HG02678 (cell line): ENCODE measurements around the gene KIF6.
A peak's percentile ranks its signal among the peaks of the same experiment; 100 is the strongest.

ENCODE experiments used
- ATAC-seq: cut with Tn5 transposase; IDR thresholded peaks from one replicate; pipeline ENCODE4 v1.9.1; 2021; ENCODE audit warnings: mild to moderate bottlenecking, moderate library complexity; ENCODE audit not compliant: unreplicated experiment

Gene KIF6

GRCh38 chr6:39666706-39667489 is 58.3 kb downstream of the KIF6 start:
- no peak for ATAC-seq

GRCh38 chr6:39665861-39666260 is 59.3 kb downstream of the KIF6 start:
- no peak for ATAC-seq

DNA sequence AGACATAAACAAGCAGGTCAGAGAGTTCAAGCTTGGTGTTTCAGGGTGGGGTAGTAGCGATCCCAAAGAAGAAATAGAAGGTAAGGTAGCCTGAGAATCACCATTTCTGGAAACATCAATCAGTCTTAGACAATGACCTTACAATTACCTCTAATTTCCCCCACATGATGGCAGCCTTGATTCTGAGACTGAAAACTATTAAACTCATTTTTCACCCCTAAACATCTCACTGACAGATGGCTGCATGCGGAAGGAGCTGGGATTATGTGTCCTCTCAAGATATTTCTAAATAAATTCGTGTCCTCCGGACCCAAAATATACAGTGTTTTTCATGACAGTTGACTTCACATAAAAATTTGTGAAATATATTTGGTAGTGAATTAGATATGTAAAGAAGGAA is 61.0 kb downstream of the KIF6 start:
- no peak for ATAC-seq

GRCh38 chr6:39657355-39658135 is 67.7 kb downstream of the KIF6 start:
- no peak for ATAC-seq

DNA sequence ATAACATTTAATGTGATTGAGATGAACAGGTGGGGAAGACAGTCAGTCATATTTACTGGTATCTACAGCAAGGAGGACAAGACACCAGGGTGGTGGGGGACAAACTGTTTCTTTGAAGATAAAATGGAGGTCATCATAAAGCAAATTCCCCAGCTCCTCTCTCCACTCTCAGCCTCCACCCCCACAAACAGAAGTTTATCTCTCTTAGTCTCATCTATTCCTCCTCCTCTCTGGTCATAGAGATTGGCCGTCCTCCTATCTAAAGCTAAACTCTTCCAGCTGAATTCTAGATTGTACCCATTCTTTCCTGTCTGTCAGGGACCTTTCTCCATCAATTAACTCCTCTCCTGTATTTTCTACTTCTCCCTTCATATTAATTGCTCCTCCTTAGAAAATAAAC is 71.1 kb downstream of the KIF6 start:
- ATAC-seq = no peak

DNA sequence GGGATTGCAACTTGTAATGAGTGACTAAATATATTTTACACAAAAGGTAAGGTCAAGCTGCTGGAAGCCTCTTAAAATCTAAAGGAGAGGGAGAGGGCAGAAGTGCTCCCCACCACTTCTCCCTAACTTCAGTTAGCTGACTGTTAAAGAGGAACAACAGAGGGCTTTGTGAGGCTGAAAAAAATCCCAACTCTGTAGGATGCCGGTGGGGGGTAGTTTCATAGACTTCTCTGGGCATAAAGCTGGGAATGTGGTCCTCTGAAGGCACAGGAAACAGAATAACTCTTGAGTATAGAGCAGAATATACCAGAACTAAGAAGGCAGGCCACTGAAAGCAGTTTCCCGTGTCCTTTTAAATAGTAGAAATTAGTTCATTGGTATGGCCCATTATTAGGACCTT is 71.6 kb downstream of the KIF6 start:
- ATAC-seq = no peak

- ATAC-seq = no peak
Observed at GRCh38 chr6:39649996-39650395, 75.2 kb downstream of the KIF6 start.

- ATAC-seq = no peak
Observed at GRCh38 chr6:39646751-39647420, 78.3 kb downstream of the KIF6 start.

DNA sequence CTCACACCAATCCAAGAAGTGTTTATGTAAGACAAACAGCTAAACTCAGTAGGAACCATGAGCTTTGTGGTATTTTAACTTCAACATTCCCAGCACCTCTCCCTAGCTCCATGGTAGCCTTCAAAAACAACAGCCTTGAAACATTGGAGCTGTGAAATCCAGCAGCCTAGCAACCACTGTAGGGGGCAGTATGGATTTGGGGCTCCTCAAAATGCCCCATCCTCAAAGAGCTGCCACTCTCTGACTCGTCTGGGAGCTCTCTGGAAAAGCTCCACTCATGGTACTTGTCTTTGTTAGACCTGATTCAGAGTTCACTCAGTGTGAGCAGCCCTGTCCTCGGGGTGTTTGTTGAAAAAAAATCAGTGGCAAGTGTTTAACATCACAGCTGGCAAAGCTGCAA is 82.9 kb downstream of the KIF6 start:
- no peak for ATAC-seq

GRCh38 chr6:39638126-39638822 is 86.9 kb downstream of the KIF6 start:
- ATAC-seq = no peak

DNA sequence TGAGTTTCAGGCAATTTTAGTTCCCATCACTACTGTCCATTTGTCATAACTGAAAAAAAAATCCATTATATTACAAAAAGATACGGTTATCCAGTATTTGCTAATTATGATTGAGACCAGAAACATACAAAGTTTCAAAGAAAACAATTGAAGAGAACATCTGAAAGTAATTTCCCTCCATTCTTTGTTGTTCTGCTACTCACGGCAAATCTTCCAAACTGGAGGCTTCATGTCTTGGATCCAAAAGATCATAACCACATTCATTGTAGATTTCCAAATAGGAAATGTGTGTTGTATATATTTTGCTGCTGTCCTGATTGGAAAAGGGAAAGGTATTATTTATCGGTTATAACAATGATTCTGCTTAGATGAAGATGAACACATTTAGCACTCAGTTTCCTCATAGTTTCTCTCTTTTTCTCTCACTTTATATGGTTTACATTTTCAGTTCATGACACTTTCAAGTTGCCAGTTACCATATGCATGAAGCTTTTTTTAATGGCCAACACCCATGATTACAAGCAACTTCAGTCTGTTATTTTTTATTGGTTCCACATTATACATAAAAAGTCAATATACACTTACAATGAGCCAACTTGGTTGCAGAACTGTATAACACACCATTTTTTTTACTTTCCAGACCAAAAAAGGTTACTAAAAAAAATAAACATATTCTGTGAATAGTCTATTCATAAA is 90.4 kb downstream of the KIF6 start:
- no peak for ATAC-seq

DNA sequence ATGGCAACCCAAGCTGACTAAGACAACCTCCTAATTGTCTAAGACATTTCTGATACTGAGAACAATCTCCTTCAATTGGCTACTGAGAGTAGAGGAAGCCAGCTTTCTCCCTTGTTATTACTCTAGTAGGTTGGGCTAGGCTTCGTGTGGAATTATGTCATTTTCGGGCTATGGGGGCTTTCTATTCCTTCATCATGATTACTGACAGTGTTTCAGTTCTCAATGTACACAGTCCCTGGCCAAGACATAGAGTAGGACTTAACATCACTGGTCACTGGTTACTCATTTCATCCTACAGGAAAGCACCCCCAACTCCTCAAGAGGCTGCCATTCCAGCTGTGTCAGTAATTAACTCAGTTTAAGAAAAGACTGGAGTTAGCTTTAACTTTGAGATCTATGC is 100.0 kb downstream of the KIF6 start:
- ATAC-seq = no peak

GRCh38 chr6:39623750-39624149 is 101.5 kb downstream of the KIF6 start:
- ATAC-seq = no peak

- no peak for ATAC-seq
Observed at GRCh38 chr6:39617520-39617919, 107.7 kb downstream of the KIF6 start.

DNA sequence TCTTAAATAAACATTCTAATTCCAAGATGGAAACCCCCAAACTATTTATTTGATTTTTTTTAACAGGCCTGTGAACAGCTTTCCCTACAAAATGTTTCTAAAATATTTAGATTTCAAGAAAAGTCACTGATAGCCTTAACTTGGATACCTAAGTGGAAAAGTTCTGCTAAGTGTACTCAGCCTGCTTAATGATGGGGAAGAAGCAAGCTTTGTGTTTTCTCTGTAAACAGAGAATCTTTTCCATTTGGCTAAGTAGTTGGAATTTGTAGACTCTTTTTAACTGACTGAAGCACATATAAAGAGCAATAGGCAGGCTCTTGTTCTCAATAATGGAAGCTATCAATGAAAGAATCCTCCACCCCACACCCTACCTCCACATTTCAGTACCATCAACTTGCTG is 108.2 kb downstream of the KIF6 start:
- no peak for ATAC-seq

GRCh38 chr6:39615622-39616021 is 109.6 kb downstream of the KIF6 start:
- ATAC-seq = no peak

DNA sequence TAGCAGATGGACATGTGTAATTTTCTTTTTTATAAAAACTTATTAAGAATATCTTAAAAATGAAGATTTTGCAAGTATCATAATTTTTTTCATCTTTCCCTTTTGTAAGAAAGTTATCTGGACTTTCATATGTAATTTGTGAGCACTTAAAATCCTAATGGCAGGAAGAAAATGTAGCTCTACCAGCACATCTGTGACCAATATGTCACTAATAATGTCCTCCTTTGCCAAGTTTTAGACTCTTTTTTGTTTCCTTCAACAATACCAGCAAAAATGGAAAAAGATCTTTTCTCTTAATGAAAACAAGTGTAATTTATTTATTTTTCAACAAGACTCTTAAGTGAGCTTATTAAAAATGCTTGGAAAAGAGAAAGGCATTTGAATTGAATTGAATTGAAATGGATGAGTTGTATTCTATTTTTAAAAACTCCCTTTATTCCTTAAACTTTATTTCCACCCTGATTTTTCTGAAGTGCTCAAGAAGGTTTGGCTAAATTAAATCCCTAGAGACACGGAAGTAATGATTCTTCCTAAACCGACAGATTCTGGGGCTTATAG is 110.7 kb downstream of the KIF6 start:
- ATAC-seq = no peak

- ATAC-seq = no peak
Observed at GRCh38 chr6:39610221-39610620, 115.0 kb downstream of the KIF6 start.

- peak; percentile 77 for ATAC-seq
Observed at GRCh38 chr6:39608652-39609345, 116.4 kb downstream of the KIF6 start.
